IPS DF 19.7 (cell line): ENCODE measurements around the gene COL3A1.

Source experiments
- DNase-seq: peaks from one replicate; pipeline ENCODE4 v3.0.0-alpha.2; 2013; ENCODE audit warnings: low read depth, low spot score

Gene COL3A1

DNA sequence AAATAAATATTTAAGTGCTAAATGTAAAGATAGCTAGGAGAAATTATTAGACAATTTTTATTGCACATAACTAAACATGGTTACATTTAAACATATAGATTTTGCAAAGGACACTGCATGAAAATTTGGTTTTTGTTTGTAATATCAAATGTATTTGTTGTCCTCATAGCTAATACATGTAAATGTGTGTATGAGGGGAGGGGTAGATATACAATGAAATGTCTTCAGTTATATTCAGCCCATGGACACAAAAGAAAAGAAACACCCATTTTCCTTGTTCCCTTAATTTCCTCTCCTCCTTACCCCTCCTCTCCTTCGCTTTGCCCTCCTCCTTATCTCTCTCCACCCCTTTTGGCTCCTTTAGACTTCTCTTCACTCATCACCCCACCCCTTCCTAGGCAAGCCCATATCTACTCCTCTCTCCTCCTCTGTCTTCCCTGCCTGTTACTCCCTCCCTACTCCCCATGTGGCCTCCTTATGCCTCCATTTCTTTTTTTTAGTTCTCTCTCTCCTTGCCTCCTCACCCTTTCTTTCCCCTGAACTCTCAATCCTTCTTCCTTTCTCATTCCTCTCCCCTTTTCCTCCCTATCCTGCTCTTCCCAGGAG is 1.4 kb downstream of the COL3A1 start:
- DNase-seq, result no peak

DNA sequence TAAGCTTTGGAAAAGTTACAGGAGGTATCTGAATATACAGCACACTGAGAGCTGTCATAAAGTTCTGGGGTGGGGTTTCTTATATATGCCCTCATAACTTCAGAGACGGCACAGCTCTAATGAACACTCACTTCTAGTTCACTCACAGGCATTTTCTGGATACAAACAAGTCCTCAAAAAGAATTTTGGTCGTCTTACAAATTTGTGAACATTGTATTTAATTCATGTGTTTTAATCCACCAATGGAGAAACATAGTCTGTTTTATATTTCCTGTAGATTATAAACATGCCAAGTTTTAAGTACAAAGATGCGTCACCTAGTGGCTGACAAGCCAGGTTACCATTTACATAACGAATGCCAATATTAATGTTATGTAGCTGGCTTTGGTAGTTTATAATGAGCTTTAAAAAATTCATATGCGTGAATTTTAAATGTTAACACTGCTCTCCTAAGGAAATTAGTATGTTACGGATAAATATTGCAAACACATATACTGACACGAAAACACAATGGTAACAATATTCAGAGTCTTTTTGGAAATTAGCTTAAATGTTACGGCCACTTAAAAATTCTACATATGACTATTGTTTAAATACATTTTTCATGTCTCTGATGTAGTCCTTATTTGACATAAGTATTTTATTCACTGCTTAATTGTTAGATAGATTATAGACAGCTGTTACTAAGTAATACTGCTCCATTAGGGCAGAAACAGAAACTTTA is 2.5 kb downstream of the COL3A1 start:
- no peak for DNase-seq

DNA sequence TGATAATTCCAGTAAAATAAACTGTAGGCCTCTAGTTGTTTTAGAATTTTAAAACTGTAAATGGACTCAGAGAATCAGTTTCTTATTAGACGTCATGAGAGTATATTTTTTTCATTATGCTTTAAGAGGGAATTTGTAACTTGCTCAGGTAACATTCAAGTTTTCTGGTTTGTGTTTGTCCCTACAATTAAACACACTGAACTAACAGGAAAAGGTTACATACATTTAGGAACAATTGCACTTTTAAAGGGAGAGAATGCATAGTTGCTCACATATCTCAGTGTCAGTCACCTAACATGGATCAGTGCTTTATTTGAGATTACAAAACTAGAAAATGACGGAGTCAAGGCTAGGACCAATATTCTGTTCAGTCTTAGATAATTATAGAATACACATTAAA is 3.1 kb downstream of the COL3A1 start:
- no peak for DNase-seq

DNA sequence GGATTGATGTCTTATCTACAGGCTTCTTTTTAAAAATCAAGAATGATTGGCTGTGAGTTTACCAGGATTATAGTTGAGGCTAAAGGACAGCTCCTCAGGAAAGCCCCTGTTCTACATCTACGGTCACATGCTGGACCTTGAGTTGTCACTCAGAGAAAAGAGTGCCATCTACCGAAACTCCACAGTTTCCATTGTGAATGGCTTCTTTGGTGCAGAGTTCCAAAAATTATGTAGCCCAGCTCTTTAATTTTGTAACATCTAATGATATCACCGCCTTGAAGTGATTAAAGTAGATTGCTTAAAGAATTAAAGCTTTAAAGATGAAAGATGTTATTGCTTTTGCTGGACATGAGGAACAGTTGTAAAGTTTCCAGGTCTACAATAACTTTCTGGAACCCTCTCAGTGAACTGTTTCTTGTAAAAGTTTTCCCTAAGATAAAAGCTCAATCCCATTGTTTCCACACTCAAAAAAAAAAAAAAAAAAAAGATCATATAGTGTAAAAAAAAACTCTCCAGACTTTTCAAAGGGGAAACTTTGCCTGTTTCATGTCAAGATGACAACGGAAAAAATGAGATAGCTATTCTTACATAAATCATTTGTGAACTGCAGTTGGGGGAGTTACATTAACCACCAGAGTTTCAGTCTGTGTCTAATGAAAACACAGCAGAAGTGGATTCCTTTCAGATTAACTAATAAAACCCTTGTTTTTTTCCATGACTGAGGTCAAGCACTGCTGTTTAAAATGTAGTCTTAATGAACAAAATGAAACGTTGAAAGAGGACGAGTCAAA is 4.3 kb downstream of the COL3A1 start:
- DNase-seq, result no peak

DNA sequence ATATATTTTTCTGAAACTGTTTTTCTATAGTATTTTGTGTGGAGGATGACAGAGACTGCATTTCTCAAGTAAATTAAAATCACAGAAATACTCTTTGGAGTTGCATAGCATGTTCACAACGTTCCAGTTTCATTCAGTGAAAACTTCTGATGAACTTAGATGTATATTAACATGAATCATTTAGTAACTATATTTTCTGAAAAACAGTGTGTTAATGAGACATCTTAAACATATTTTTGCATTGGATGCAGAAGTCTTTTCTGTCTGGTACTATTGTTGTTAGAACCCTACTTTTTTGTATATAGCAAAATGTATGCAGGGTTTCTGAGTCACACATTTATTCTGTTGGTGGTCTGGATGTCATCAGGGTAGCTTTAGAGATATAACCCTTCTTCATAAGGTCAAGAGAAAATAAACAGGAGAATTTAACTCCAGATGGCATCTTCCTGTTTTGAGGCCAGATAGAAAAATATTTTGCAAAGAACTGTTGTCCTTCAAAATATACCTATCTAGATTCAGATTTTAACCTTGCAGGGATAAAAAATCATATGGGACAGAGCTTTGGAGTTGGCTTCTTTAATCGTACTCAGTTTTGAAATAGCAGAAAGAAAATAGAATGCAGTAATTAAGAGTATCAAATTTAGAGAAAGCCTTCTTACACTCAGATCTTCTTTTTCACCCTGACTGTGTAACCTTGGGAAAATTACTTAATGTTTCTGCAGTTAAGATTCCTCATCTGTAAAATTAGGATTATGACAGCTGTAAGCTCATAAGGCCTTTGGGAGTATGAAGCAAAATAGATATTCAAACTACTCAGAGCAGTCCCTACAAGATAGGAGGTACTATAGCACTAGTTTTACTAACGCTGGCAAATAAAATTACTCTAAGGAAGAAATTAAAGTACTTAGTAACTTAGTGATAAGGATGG is 5.3 kb downstream of the COL3A1 start:
- no peak for DNase-seq

DNA sequence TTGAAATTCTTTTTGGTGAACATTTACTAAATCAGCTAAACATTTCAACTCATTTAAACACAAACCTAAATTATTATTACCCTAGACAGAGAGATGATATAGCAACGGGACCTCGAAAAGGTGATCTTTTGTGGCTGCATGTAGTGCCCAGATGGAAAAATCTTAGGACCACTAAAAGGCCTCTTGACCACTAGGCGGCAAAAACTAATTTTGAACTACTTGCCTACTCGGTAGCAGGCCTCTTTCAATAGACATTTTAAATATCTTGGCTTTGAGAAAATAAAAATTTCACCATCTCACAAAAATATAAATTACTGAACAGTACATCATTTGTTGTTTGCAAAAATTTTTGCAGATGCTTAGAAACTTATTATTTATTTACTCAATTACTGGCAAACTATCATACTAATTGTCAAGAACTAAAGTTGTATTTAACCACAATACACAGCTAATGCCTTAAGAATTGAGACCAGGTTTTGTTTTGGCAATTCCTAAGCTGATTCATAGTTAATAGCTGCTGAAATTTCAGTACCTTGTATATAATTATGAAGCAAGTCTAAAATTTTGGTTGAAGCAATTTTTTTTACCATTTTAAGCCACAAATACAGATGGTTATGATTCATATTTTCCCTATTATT is 9.4 kb downstream of the COL3A1 start:
- DNase-seq, result no peak

DNA sequence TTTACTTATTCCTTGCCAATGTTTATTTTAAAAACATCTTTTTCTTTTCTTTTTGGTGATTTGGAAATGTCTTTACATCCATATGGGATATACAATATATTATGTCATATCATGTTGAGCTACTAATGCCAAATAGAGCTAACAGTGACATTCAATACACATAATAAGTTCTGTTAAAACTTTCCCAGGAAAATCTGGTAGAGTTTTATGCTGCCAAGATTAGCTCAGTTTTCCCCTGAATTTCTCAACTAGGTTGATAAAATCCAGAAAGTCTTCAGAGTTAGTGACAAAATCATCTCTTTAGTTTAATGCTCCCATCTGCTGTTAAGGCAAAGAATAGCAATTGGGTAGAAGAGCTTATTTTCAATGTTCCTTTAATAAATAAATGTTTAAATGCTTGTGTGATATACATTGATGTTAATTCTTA is 9.9 kb downstream of the COL3A1 start:
- DNase-seq, result no peak

DNA sequence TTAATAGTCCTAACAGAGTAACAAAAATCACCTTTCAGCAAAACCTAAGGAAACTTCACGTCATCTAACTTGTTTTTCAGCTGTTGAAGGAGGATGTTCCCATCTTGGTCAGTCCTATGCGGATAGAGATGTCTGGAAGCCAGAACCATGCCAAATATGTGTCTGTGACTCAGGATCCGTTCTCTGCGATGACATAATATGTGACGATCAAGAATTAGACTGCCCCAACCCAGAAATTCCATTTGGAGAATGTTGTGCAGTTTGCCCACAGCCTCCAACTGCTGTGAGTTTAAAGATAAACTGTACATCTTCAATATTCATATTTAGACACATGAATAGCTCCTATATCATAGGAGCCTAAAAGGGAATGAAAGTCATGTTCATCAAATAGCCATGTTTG is 10.5 kb downstream of the COL3A1 start:
- no peak for DNase-seq

DNA sequence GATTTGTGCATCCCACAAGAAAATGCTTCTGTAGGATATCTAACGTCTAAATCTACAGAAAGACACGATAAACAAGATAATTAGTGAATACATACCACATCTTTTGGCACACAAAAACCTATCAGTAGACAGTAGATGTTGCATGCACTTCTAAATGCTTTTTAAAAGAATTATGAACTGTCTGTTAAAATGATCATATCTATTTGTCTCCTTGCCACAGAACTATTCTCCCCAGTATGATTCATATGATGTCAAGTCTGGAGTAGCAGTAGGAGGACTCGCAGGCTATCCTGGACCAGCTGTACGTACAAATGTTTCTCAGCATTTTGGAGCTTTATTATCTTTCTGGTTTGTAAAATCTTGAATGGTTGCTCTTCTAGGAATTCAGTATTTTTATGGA is 12.7 kb downstream of the COL3A1 start:
- DNase-seq, result no peak

DNA sequence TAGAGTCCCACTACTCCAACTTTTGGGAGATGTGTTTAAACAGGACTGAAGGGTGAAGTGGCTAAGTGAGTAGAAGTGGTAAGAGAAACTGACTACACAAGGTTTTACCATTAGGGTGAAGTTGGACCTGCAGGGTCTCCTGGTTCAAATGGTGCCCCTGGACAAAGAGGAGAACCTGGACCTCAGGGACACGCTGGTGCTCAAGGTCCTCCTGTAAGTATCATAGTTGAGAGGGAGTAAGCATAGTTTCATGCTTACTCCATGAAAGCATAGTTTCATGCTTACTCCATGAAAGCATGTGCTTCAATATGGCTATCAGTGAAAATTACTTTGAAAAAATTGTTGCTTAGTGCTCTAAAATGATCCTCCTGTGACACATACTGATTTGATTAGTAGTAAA is 19.1 kb downstream of the COL3A1 start:
- DNase-seq, result no peak

DNA sequence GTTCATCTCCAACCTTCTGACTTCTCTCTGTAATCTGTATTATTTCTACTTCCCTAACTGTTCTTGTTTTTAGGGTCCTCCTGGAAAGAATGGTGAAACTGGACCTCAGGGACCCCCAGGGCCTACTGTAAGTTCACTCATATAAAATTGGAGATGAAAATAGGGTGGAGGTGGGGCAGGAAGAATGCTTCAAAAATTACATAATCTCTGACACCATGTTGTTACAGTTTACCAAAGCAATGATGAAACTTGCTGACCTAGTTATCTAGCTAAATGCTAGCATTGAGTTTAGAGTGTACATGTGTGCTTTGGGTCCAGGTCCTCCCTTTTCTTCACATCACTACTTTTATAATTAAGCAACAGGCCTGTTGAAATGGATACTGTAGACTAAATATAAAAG is 23.1 kb downstream of the COL3A1 start:
- DNase-seq, result no peak

DNA sequence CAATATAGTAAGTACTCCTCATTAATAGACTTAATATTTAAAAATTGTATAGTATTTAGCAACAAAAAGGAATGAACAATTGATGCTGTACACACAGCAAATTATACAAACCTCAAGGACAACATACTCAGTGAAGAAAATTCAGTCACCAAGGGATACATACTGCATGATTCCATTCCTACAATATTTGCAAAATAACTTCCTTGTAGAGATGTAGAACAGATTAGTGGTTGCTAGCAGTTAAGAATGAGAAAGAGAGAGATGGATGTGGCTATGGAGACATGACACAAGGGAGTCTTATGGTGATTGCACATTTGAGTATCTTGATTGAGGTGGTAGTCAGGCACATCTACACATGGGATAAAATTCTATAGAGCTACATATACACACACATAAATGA is 26.0 kb downstream of the COL3A1 start:
- DNase-seq, result no peak

DNA sequence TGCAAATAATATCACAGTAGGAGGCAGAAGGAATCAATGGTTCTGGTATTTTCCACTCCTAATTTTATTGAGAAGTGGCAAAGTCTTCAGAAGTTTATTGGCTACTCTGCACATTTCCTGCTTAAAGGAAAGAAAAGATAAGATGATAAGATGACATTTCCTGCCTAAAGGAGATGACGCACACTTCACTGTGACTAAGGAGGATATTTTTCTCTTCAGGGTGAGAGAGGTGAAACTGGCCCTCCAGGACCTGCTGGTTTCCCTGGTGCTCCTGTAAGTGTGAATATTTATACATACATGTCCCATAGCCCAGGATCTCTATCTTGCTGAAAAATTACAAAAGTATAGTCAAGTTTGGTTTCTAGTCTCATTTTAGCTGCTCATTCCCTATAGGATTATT is 27.9 kb downstream of the COL3A1 start:
- DNase-seq, result no peak

DNA sequence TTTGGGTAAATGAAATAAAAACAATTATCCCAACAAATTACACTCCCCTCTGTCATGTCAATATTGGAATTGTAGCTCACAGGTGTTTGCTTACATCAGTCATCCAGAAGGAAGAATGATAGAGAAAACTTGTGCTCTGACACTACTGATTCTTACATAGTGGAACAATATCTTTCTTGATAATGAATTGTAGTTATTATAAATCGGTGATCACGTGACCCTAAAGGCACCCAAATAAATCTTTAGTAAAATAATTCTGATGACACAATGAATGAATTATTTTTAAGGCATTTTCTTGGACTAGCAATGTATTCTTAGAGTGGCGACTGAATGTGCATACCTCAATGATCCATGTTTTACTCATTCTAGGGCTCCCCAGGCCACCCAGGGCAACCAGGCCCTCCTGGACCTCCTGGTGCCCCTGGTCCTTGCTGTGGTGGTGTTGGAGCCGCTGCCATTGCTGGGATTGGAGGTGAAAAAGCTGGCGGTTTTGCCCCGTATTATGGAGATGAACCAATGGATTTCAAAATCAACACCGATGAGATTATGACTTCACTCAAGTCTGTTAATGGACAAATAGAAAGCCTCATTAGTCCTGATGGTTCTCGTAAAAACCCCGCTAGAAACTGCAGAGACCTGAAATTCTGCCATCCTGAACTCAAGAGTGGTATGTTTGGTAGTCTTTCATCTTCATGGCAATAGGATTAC is 34.5 kb downstream of the COL3A1 start:
- DNase-seq, result no peak

DNA sequence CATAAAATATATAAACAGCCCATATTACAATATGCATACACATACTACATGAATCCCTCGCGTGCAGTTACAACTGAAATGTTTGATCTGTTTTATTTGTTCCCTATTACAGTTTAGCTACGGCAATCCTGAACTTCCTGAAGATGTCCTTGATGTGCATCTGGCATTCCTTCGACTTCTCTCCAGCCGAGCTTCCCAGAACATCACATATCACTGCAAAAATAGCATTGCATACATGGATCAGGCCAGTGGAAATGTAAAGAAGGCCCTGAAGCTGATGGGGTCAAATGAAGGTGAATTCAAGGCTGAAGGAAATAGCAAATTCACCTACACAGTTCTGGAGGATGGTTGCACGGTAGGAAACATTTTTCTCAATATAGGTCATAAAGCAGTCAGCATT is 36.4 kb downstream of the COL3A1 start:
- DNase-seq, result no peak

DNA sequence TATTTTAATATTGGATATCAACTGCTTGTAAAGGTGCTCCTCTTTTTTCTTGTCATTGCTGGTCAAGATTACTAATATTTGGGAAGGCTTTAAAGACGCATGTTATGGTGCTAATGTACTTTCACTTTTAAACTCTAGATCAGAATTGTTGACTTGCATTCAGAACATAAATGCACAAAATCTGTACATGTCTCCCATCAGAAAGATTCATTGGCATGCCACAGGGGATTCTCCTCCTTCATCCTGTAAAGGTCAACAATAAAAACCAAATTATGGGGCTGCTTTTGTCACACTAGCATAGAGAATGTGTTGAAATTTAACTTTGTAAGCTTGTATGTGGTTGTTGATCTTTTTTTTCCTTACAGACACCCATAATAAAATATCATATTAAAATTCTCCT is 38.2 kb downstream of the COL3A1 start:
- no peak for DNase-seq

DNA sequence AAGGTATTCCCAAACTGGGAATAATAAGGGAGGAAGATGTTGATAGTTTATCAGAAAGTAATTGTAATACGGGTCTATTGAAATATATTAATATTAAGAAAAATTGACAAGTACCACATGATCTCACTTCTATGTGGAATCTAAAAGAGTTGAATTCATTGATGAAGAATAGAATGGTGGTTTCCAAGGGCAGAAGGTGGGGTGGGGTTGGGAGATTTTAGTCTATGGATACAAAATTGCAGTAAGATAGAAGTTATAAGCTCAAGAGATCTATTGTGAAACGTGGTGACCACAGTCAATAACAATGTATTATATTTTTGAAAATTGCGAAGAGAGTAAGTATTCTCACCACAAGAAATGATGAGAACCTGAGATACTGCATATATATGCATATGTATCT is 38.9 kb downstream of the COL3A1 start:
- no peak for DNase-seq

DNA sequence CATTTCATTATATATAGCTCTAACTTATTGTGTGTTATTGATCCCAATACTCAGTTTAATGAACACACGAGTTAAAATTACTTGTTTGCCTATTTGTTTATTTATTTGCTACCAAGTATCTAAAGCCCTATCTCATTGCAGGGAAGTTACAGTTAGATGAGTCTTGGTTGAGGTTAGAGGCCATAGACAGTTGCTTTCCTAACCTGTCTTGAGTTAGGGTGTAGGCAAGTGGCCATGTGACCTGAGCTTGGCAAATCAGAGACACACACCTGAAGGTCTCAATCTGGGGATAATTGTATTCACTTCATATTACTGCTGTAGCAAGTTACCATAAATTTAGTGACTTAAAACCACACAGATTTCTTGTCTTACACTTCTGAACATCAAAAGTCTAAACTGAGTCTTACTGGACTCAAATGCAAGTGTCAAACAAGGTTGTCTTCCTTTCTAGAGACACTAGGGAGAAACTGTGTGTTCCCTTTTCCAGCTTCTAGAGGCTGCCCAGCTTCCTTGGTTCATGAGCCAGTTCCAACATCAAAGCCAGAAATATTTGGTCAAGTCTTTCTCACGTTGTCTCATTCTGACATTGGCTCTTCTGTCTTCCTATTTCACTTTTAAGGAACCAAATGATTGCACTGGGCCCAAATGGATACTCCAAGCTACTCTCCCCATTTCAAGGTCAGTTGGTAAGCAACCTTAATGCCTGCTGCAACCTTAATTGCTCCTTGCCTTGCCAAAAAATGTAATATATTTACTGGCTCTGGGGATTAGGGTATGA is 39.7 kb downstream of the COL3A1 start:
- DNase-seq, result no peak

DNA sequence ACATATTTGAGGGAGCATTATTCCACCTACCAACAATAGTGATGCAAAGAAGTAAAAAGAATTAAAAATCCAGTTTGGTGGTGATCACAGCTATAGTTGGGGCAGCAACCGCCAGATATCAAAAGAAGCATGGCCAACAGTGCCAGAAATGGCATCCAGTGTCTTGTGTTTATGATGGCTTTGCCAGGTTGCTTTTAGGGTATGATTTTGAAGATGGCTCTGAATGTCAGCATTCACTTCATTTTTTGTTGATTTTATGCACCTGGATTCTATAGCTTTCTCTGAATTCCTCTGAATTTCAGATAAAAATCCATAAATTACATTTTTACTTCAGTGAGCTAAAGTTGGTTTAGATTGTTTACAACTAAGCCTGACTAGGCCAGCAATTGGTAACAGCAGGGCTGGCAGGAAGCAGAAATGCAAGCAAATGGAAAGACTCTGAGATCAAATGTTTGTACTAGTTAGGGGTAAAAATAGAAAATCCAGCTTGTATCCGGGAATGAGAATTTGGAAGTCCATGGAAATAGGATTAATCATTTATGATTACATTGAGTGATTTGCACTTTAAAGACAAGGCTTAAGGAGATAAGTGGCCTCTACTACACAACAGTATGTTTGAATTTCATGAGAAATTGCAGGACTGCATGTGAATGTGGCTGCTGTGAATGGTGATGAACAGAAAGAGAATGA is 40.4 kb downstream of the COL3A1 start:
- no peak for DNase-seq
